ENCODE results near the gene CCDC187.
"Not testable (repeated sequence)": the region's sequence is repeated elsewhere in the genome, so short reads cannot be mapped to it uniquely, and the experiment has no call there.

Gene CCDC187

DNA sequence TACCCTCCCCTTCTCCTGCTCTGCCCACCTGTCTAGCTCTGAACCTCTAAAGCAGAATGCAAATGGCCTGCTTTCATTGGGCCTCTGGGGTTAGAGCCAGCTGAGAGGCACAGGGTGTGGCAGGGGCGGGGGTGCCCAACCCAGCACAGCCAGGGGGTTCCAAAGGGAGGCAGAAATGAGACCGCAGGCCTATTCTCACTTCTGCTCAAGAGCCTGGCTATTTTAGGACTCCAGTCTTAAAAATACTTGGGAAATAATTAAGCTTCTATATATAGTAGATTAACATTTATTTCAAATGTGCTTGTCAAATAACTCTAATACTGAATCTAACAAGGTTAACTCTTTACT, 63.9 kb downstream of the CCDC187 start:
- H3K27me3 ChIP-seq (ENCODE audit: control insufficient read depth, insufficient read depth, low read length), result no peaks in the 10 kb centered on the region
- no peak overlapping the region for H3K27ac ChIP-seq (ENCODE audit: low read depth, low read length)
- H3K4me3 ChIP-seq (ENCODE audit: low read depth, low read length), result no peak overlapping the region
- H3K36me3 ChIP-seq (ENCODE audit: control insufficient read depth, insufficient read depth, low read length), result peaks cover 17% of the 10 kb centered on the region; the same call in 1 of the 2 replicates
- no peak overlapping the region for H3K9ac ChIP-seq (ENCODE audit: low read length)
- H3K9me3 ChIP-seq (ENCODE audit: control insufficient read depth, insufficient read depth, low read depth, low read length), result no peaks in the 10 kb centered on the region
- H3K4me1 ChIP-seq (ENCODE audit: control insufficient read depth, insufficient read depth, low read length), result peaks cover 25% of the 10 kb centered on the region

DNA sequence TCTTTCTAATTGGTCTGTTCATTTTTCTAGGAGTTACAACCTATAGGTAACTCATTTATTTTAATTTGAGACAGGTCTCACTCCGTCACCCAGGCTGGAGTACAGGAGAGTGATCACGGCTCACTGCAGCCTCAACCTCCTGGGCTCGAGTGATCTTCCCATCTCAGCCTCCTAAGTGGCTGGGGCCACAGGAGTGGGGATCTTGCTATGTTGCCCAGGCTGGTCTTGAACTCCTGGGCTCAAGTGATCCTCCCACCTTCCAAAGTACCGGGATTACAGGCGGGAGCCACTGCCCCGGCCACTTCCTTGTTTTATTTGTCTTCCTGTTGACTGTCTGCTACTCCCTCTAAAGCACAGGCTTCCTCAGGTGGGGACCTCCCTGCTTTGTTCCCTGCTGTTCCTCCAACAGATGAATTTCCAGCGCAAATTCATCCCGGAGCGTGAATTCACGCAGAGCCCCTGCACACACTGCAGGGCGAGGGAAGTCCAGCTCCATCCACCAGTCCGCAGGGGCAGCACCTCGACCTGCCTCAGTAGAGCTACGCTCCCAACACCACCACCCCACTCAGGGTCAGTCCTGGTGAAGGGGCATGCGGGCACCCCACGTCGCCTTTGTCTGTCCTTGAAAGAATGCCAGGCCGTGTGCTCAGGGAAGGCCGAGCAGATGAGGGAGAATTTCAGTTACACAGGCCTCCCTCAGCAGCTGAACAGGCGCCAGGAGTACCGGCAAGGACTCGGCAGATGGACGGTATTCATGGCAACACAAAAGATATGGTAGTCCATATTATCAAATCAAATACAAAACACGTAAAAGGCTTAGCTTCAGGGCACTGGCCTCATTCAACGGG, 64.5 kb downstream of the CCDC187 start:
- peaks cover 20% of the 10 kb centered on the region; the same call in 1 of the 2 replicates for H3K36me3 ChIP-seq (ENCODE audit: control insufficient read depth, insufficient read depth, low read length)
- H3K27me3 ChIP-seq (ENCODE audit: control insufficient read depth, insufficient read depth, low read length), result no peaks in the 10 kb centered on the region
- no peak overlapping the region for H3K9ac ChIP-seq (ENCODE audit: low read length)
- H3K4me1 ChIP-seq (ENCODE audit: control insufficient read depth, insufficient read depth, low read length), result peaks cover 20% of the 10 kb centered on the region
- H3K27ac ChIP-seq (ENCODE audit: low read depth, low read length), result no peak overlapping the region
- H3K9me3 ChIP-seq (ENCODE audit: control insufficient read depth, insufficient read depth, low read depth, low read length), result no peaks in the 10 kb centered on the region
- H3K4me3 ChIP-seq (ENCODE audit: low read depth, low read length), result no peak overlapping the region

DNA sequence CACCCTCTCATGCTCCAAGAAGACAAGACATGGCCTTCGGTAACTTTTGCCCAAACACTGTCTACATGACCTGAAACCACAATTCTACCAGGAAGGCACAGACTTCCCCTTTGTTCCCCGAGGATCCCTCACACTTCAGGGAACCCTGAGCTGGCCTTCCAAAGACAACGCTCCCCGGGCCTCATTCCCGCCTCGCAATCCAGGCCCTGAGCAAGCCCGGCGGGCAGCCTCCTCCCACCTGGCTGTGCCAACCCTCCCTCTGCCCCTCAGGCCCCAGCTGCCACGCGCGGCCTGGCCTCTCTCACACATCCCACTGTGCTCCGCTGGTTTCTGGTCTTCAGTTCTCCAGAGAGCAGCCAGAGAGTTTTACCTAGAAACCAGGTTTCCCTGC, 65.6 kb downstream of the CCDC187 start:
- peaks cover 20% of the 10 kb centered on the region; the same call in 1 of the 2 replicates for H3K36me3 ChIP-seq (ENCODE audit: control insufficient read depth, insufficient read depth, low read length)
- H3K4me1 ChIP-seq (ENCODE audit: control insufficient read depth, insufficient read depth, low read length), result peaks cover 10% of the 10 kb centered on the region
- no peak overlapping the region; the same call in 1 of the 2 replicates for H3K27ac ChIP-seq (ENCODE audit: low read depth, low read length)
- no peak overlapping the region for H3K4me3 ChIP-seq (ENCODE audit: low read depth, low read length)
- no peaks in the 10 kb centered on the region for H3K9me3 ChIP-seq (ENCODE audit: control insufficient read depth, insufficient read depth, low read depth, low read length)
- no peaks in the 10 kb centered on the region for H3K27me3 ChIP-seq (ENCODE audit: control insufficient read depth, insufficient read depth, low read length)
- H3K9ac ChIP-seq (ENCODE audit: low read length), result no peak overlapping the region

DNA sequence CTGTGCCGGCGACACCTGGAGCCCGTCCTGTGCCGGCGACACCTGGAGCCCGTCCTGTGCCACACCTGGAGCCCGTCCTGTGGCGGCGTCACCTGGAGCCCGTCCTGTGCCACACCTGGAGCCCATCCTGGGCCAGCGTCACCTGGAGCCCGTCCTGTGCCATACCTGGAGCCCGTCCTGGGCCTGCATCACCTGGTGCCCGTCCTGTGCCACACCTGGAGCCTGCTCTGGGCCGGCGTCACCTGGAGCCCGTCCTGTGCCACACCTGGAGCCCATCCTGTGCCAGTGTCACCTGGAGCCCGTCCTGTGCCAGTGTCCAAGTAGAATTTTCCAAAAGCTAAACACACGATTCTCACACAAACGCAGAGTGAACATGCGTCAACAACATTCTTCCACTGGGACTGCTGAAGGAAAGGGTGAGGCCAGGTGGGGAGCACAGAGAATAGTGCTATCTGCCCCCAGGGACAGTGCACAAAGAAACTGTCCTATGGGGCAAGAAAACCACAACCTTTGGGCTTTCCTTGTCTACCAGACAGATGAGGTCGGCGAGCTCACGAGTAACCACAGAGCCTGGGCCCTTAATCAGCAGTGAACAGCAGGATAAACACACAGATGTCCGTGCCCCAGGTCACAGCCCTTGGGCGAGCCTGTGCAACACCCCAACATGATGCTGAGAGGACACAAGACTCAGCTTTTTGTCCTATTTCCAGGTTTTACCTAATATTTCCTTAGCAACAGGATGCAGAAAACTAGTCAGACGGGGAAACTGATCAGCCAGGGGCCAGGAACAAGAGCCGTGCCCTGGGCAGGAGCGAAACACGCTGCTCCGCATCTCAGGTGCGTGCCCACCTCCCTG, 66.2 kb downstream of the CCDC187 start:
- Histone ChIP-seq H3K27me3 (ENCODE audit: control insufficient read depth, insufficient read depth, low read length) (no peaks in the 10 kb centered on the region), H3K9me3 (ENCODE audit: control insufficient read depth, insufficient read depth, low read depth, low read length) (no peaks in the 10 kb centered on the region), H3K4me3 (ENCODE audit: low read depth, low read length) (no peak overlapping the region), H3K27ac (ENCODE audit: low read depth, low read length) (no peak overlapping the region), H3K36me3 (ENCODE audit: control insufficient read depth, insufficient read depth, low read length) (peaks cover 20% of the 10 kb centered on the region; the same call in 1 of the 2 replicates), H3K9ac (ENCODE audit: low read length) (no peak overlapping the region), H3K4me1 (ENCODE audit: control insufficient read depth, insufficient read depth, low read length) (peaks cover 3% of the 10 kb centered on the region)

DNA sequence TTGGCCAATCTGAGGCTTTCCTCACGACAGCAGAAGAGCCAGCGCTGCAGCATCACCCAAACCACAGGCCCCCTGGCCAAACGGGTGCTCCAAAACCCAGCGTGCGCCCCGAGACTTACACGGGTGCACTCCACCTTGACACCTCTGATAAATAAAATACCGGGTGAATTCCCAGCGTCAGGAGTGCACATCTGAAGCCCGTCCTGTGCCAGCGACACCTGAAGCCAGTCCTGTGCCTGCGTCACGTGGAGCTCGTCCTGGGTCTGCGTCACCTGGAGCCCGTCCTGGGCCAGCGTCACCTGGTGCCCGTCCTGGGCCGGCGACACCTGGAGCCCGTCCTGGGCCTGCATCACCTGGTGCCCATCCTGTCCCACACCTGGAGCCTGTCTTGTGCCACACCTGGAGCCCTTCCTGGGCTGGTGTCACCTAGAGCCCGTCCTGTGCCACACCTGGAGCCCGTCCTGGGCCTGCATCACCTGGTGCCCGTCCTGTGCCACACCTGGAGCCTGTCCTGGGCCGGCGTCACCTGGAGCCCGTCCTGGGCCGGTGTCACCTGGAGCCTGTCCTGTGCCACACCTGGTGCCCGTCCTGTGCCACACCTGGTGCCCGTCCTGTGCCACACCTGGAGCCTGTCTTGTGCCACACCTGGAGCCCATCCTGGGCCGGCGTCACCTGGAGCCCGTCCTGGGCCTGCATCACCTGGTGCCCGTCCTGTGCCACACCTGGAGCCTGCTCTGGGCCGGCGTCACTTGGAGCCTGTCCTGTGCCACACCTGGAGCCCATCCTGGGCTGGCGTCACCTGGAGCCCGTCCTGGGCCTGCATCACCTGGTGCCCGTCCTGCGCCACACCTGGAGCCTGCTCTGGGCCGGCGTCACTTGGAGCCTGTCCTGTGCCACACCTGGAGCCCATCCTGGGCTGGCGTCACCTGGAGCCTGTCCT, 67.2 kb downstream of the CCDC187 start:
- H3K27me3 ChIP-seq (ENCODE audit: control insufficient read depth, insufficient read depth, low read length); H3K9ac ChIP-seq (ENCODE audit: low read length); H3K4me3 ChIP-seq (ENCODE audit: low read depth, low read length); H3K27ac ChIP-seq (ENCODE audit: low read depth, low read length); H3K4me1 ChIP-seq (ENCODE audit: control insufficient read depth, insufficient read depth, low read length); H3K9me3 ChIP-seq (ENCODE audit: control insufficient read depth, insufficient read depth, low read depth, low read length): not testable (repeated sequence)
- H3K36me3 ChIP-seq (ENCODE audit: control insufficient read depth, insufficient read depth, low read length), result peaks cover 20% of the 10 kb centered on the region; the same call in 1 of the 2 replicates

DNA sequence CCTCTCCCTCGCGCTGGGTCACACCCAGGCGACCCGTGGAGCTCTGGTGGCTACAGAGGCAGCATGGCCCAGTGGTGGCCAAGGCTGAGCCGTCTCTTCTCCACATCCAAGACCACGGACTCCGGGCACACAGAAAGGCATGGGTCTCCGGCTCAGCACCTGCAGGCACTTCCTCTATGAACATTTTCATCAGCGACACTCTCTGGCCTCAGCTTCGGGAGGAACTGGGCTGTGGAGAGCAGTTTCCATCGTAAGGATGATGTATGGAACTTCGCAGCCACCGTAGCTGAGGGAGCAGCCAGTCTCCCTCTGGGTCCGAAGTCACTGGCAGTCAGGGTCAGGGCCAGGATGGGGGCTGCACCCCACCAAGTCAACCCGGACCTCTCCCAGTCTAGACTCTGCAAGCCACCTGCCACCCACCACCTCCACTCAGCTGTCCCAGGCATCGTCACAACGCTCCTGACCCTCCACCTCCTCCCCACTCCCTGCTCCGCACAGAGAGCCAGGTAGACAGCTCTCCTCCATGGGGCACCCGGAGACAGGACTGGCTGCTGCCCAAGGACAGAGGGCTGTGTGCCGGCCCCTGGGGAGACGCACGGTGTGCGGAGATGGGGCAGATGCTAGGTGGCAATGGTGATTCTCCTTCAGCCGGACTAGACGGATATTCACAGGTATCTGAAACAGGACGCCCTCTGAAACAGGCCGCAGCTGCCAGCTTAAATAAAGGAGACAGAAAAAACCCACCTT, 68.0 kb downstream of the CCDC187 start:
- Histone ChIP-seq H3K9me3 (ENCODE audit: control insufficient read depth, insufficient read depth, low read depth, low read length) (no peaks in the 10 kb centered on the region), H3K4me1 (ENCODE audit: control insufficient read depth, insufficient read depth, low read length) (peaks cover 3% of the 10 kb centered on the region; the same call in 1 of the 2 replicates), H3K36me3 (ENCODE audit: control insufficient read depth, insufficient read depth, low read length) (peaks cover 25% of the 10 kb centered on the region; the same call in 1 of the 2 replicates), H3K27me3 (ENCODE audit: control insufficient read depth, insufficient read depth, low read length) (no peaks in the 10 kb centered on the region), H3K27ac (ENCODE audit: low read depth, low read length) (no peak overlapping the region), H3K9ac (ENCODE audit: low read length) (no peak overlapping the region), H3K4me3 (ENCODE audit: low read depth, low read length) (no peak overlapping the region)

DNA sequence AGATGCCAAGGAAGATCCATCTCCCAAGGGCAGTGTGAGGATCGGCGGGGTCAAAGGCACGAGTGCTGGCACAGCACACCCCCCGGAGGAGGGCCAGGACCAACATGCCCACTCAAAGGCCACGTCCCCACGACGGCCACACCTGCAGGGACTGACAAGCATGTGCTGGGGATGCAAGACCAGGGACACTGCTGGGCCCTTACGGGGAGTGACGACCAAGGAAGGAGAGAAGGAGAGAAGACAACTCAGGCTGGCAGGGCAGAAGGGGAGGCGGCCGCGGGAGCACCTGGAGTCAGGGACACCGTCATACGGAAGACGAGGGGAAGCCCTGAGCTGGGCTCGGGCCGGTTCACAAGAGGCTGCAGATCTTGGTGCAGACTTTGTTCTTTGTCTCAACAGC, 68.7 kb downstream of the CCDC187 start:
- H3K9me3 ChIP-seq (ENCODE audit: control insufficient read depth, insufficient read depth, low read depth, low read length), result no peaks in the 10 kb centered on the region
- no peak overlapping the region for H3K9ac ChIP-seq (ENCODE audit: low read length)
- H3K27me3 ChIP-seq (ENCODE audit: control insufficient read depth, insufficient read depth, low read length), result no peaks in the 10 kb centered on the region
- peaks cover 25% of the 10 kb centered on the region; the same call in 1 of the 2 replicates for H3K36me3 ChIP-seq (ENCODE audit: control insufficient read depth, insufficient read depth, low read length)
- H3K4me1 ChIP-seq (ENCODE audit: control insufficient read depth, insufficient read depth, low read length), result peaks cover 3% of the 10 kb centered on the region; the same call in 1 of the 2 replicates
- no peak overlapping the region for H3K4me3 ChIP-seq (ENCODE audit: low read depth, low read length)
- no peak overlapping the region for H3K27ac ChIP-seq (ENCODE audit: low read depth, low read length)

DNA sequence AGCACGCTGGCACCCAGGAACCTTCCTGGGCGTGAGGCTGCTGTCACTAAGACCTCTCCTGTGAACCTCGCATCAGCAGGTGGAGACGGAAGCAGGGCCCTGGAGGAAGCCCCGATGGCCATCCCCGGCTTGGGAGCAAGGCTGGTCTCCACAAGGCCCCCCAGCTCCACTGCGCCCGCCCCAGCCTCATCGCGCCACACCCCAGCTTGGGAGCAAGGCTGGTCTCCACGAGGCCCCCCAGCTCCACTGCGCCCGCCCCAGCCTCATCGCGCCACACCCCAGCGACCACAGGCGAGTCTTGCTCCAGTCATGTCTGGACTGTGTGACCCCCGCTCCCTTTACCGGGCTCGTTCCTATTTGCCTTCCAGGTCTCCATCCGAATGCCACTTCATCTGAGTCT, 69.3 kb downstream of the CCDC187 start:
- Histone ChIP-seq H3K4me3 (ENCODE audit: low read depth, low read length) (no peak overlapping the region), H3K9me3 (ENCODE audit: control insufficient read depth, insufficient read depth, low read depth, low read length) (no peaks in the 10 kb centered on the region), H3K9ac (ENCODE audit: low read length) (no peak overlapping the region), H3K4me1 (ENCODE audit: control insufficient read depth, insufficient read depth, low read length) (peaks cover 3% of the 10 kb centered on the region; the same call in 1 of the 2 replicates), H3K36me3 (ENCODE audit: control insufficient read depth, insufficient read depth, low read length) (peaks cover 25% of the 10 kb centered on the region; the same call in 1 of the 2 replicates), H3K27ac (ENCODE audit: low read depth, low read length) (no peak overlapping the region), H3K27me3 (ENCODE audit: control insufficient read depth, insufficient read depth, low read length) (no peaks in the 10 kb centered on the region)

DNA sequence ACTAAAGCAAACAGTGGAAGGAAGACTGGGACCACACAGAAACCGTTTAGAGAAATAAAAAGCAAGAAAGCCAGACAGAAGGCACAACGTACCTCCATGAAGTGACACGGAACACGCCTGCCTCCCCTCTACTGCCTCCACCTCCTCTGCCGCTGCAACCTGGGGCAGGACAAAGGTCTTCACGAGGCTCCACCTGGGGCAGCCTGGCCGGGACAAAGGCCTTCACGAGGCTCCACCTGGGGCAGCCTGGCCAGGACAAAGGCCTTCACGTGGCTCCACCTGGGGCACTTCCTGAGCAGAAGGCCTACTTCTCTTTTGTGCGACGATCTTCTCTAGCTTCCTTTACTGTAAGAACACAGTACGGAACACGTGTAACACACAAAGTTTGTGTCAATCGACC, 70.0 kb downstream of the CCDC187 start:
- no peaks in the 10 kb centered on the region for H3K9me3 ChIP-seq (ENCODE audit: control insufficient read depth, insufficient read depth, low read depth, low read length)
- no peak overlapping the region for H3K9ac ChIP-seq (ENCODE audit: low read length)
- no peak overlapping the region for H3K27ac ChIP-seq (ENCODE audit: low read depth, low read length)
- peaks cover 3% of the 10 kb centered on the region; the same call in 1 of the 2 replicates for H3K4me1 ChIP-seq (ENCODE audit: control insufficient read depth, insufficient read depth, low read length)
- peaks cover 25% of the 10 kb centered on the region; the same call in 1 of the 2 replicates for H3K36me3 ChIP-seq (ENCODE audit: control insufficient read depth, insufficient read depth, low read length)
- no peaks in the 10 kb centered on the region for H3K27me3 ChIP-seq (ENCODE audit: control insufficient read depth, insufficient read depth, low read length)
- no peak overlapping the region for H3K4me3 ChIP-seq (ENCODE audit: low read depth, low read length)

DNA sequence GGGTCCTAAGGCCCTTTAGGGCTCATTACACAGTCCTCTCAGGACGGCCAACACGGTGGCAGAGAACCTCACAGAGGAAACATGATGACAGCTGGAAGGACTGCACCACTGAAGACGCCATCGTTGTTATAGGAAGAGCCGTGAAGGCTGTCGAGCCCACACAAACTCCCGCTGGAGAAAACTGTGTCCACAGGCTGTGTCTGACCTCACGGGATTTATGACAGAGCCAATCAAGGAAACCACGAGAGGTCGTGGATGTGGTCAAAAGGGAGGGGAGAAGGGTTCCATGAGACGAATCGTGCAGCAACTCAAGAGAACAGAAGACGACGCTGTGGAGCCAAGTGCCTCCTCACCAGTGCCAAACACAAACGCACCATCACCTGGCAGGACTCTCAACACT, 70.5 kb downstream of the CCDC187 start:
- no peak overlapping the region for H3K27ac ChIP-seq (ENCODE audit: low read depth, low read length)
- H3K27me3 ChIP-seq (ENCODE audit: control insufficient read depth, insufficient read depth, low read length), result no peaks in the 10 kb centered on the region
- H3K4me1 ChIP-seq (ENCODE audit: control insufficient read depth, insufficient read depth, low read length), result peaks cover 3% of the 10 kb centered on the region; the same call in 1 of the 2 replicates
- H3K36me3 ChIP-seq (ENCODE audit: control insufficient read depth, insufficient read depth, low read length), result peaks cover 25% of the 10 kb centered on the region; the same call in 1 of the 2 replicates
- no peaks in the 10 kb centered on the region for H3K9me3 ChIP-seq (ENCODE audit: control insufficient read depth, insufficient read depth, low read depth, low read length)
- H3K4me3 ChIP-seq (ENCODE audit: low read depth, low read length), result no peak overlapping the region
- no peak overlapping the region for H3K9ac ChIP-seq (ENCODE audit: low read length)
